Measurements from ENCODE around the gene GTF2F1.

DNA sequence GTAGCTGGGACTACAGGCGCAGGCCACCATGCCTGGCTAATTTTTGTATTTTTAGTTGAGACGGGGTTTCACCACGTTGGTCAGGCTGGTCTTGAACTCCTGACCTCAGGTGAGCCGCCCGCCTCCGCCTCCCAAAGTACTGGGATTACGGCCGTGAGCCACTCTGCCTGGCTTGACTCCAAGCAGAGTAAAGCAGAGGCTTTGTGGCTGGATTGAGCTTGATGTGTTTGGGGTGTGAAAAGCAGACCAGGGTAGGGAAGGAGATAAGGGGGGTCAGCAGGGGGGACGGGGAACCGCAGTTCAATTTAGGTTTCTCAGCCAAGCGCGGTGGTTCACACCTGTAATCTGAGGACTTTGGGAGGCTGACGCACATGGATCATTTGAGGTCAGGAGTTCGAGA lies 35.8 kb downstream of the GTF2F1 start:
- TF ChIP-seq TAF1 (IDR thresholded peaks at IDR 0.05; ENCODE audit: control insufficient read depth, extremely low read depth, insufficient read depth, low read length, severe bottlenecking): no peak
- TF ChIP-seq, protein P1, sequence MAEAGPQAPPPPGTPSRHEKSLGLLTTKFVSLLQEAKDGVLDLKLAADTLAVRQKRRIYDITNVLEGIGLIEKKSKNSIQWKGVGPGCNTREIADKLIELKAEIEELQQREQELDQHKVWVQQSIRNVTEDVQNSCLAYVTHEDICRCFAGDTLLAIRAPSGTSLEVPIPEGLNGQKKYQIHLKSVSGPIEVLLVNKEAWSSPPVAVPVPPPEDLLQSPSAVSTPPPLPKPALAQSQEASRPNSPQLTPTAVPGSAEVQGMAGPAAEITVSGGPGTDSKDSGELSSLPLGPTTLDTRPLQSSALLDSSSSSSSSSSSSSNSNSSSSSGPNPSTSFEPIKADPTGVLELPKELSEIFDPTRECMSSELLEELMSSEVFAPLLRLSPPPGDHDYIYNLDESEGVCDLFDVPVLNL (CRISPR knock-in tag; IDR thresholded peaks at IDR 0.05; ENCODE audit: low read depth): no peak
- TF ChIP-seq, protein P2, sequence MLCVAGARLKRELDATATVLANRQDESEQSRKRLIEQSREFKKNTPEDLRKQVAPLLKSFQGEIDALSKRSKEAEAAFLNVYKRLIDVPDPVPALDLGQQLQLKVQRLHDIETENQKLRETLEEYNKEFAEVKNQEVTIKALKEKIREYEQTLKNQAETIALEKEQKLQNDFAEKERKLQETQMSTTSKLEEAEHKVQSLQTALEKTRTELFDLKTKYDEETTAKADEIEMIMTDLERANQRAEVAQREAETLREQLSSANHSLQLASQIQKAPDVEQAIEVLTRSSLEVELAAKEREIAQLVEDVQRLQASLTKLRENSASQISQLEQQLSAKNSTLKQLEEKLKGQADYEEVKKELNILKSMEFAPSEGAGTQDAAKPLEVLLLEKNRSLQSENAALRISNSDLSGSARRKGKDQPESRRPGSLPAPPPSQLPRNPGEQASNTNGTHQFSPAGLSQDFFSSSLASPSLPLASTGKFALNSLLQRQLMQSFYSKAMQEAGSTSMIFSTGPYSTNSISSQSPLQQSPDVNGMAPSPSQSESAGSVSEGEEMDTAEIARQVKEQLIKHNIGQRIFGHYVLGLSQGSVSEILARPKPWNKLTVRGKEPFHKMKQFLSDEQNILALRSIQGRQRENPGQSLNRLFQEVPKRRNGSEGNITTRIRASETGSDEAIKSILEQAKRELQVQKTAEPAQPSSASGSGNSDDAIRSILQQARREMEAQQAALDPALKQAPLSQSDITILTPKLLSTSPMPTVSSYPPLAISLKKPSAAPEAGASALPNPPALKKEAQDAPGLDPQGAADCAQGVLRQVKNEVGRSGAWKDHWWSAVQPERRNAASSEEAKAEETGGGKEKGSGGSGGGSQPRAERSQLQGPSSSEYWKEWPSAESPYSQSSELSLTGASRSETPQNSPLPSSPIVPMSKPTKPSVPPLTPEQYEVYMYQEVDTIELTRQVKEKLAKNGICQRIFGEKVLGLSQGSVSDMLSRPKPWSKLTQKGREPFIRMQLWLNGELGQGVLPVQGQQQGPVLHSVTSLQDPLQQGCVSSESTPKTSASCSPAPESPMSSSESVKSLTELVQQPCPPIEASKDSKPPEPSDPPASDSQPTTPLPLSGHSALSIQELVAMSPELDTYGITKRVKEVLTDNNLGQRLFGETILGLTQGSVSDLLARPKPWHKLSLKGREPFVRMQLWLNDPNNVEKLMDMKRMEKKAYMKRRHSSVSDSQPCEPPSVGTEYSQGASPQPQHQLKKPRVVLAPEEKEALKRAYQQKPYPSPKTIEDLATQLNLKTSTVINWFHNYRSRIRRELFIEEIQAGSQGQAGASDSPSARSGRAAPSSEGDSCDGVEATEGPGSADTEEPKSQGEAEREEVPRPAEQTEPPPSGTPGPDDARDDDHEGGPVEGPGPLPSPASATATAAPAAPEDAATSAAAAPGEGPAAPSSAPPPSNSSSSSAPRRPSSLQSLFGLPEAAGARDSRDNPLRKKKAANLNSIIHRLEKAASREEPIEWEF (CRISPR knock-in tag; IDR thresholded peaks at IDR 0.05): no peak
- TF ChIP-seq, protein P3, sequence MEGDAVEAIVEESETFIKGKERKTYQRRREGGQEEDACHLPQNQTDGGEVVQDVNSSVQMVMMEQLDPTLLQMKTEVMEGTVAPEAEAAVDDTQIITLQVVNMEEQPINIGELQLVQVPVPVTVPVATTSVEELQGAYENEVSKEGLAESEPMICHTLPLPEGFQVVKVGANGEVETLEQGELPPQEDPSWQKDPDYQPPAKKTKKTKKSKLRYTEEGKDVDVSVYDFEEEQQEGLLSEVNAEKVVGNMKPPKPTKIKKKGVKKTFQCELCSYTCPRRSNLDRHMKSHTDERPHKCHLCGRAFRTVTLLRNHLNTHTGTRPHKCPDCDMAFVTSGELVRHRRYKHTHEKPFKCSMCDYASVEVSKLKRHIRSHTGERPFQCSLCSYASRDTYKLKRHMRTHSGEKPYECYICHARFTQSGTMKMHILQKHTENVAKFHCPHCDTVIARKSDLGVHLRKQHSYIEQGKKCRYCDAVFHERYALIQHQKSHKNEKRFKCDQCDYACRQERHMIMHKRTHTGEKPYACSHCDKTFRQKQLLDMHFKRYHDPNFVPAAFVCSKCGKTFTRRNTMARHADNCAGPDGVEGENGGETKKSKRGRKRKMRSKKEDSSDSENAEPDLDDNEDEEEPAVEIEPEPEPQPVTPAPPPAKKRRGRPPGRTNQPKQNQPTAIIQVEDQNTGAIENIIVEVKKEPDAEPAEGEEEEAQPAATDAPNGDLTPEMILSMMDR (IDR thresholded peaks at IDR 0.05 in 2 of 3, conservative IDR thresholded peaks at IDR 0.05 in 1 of 3; ENCODE audit: insufficient read depth in 2 of 3, low read depth in 1 of 3, low read length in 3 of 3): no peak
- no peak; the same call in 1 of the 2 replicates for TF ChIP-seq EGR1 (conservative IDR thresholded peaks at IDR 0.05)

All from K562 (cell line).